Common myeloid progenitor, CD34-positive (primary cell): ENCODE results near the gene RANBP17.

Experiments
- CTCF ChIA-PET: fragments of 350-600 bp; sonication (Branson Sonifier 250); formaldehyde crosslinking; loops from one replicate; lab custom pipeline; 2021; ENCODE audit warnings: antibody characterized with exemption; lab: Charles Lee
- POLR2A ChIA-PET: fragments of 350-600 bp; sonication (Branson Sonifier 250); formaldehyde crosslinking; loops from one replicate; lab custom pipeline; 2021; ENCODE audit warnings: antibody characterized with exemption; lab: Charles Lee
- DNase-seq, 3 donors: peaks; one replicate each; pipeline versions ENCODE4 v3.0.0 to v3.0.0-alpha.2; 2013
- H3K27ac ChIP-seq, 2 experiments: 1 replicate in 1 of 2; 2 replicates in 1 of 2; pipeline ENCODE4 v1.7.0; 2013; ENCODE audit warnings: inconsistent platforms in 2 of 2, low read length in 2 of 2, mild to moderate bottlenecking in 2 of 2, low read depth in 1 of 2, moderate library complexity in 1 of 2; ENCODE audit not compliant: severe bottlenecking in 2 of 2, insufficient read depth in 1 of 2, poor library complexity in 1 of 2
- H3K27me3 ChIP-seq, 5 experiments: replicated peaks in 2 of 5; 1 replicate in 3 of 5; 2 replicates in 2 of 5; pipeline versions ENCODE4 v1.6.1 to v1.7.0; 2013; ENCODE audit warnings: low read length in 4 of 5, mild to moderate bottlenecking in 2 of 5, moderate library complexity in 2 of 5, inconsistent platforms in 1 of 5; ENCODE audit not compliant: insufficient read depth in 5 of 5, control insufficient read depth in 4 of 5
- H3K36me3 ChIP-seq, 4 experiments: 1 replicate in 2 of 4; 2 replicates in 2 of 4; pipeline versions ENCODE4 v1.6.1 to v1.7.0; 2013; ENCODE audit warnings: low read length in 3 of 4, control low read depth in 1 of 4, mild to moderate bottlenecking in 1 of 4; ENCODE audit not compliant: control insufficient read depth in 4 of 4, insufficient read depth in 4 of 4
- H3K4me1 ChIP-seq, 4 experiments: 1 replicate in 3 of 4; 2 replicates in 1 of 4; pipeline versions ENCODE4 v1.6.1 to v1.7.1; 2013; ENCODE audit warnings: low read length in 3 of 4, mild to moderate bottlenecking in 3 of 4, control low read depth in 1 of 4, inconsistent platforms in 1 of 4, moderate library complexity in 1 of 4; ENCODE audit not compliant: control insufficient read depth in 4 of 4, insufficient read depth in 4 of 4; ENCODE audit errors: control extremely low read depth in 1 of 4
- H3K4me3 ChIP-seq, 7 experiments: 1 replicate in 4 of 7; 2 replicates in 3 of 7; pipeline versions ENCODE4 v1.5.1 to v1.7.0; 2013; ENCODE audit warnings: mild to moderate bottlenecking in 7 of 7, low read length in 6 of 7, moderate library complexity in 6 of 7, inconsistent platforms in 2 of 7, low read depth in 2 of 7, control low read depth in 1 of 7; ENCODE audit not compliant: insufficient read depth in 4 of 7, control insufficient read depth in 1 of 7; ENCODE audit errors: extremely low read depth in 1 of 7
- H3K9me3 ChIP-seq, 5 experiments: 1 replicate in 4 of 5; 2 replicates in 1 of 5; pipeline versions ENCODE4 v1.6.1 to v1.7.1; 2013; ENCODE audit warnings: low read length in 4 of 5, mild to moderate bottlenecking in 2 of 5, inconsistent platforms in 1 of 5, low read depth in 1 of 5, moderate library complexity in 1 of 5; ENCODE audit not compliant: control insufficient read depth in 4 of 5, insufficient read depth in 2 of 5; ENCODE audit errors: control extremely low read depth in 1 of 5
- WGBS: methylation state at CpG from one replicate; pipeline ENCODE4 v1.1.5; 2013; ENCODE audit not compliant: insufficient coverage; 5-methylcytosine and 5-hydroxymethylcytosine counted together

The RANBP17 gene

GRCh38 chr5:171317230-171317629 is 455.4 kb downstream of the RANBP17 start:
- 18% methylated on average over 7 of the region's 11 CpGs for WGBS
- peaks cover 17 to 100% (median 59%) of the 10 kb centered on the region in 5 experiments for H3K27me3 ChIP-seq
- H3K36me3 ChIP-seq, result no peaks in the 10 kb centered on the region
- H3K4me3 ChIP-seq, result no peak overlapping the region
- CTCF ChIA-PET, result interaction anchor here (2.0 kb wide), 1 partner anchor 10 kb away, joined by 5 read pairs; no protein-coding TSS in a partner anchor
- no peak overlapping the region for H3K27ac ChIP-seq
- peaks cover 0 to 34% (median 24%) of the 10 kb centered on the region in 4 experiments for H3K4me1 ChIP-seq
- H3K9me3 ChIP-seq, result no peaks in the 10 kb centered on the region
- POLR2A ChIA-PET, result interaction anchor here (0.6 kb wide), 1 partner anchor 17 kb away, joined by 3 read pairs; no protein-coding TSS in a partner anchor
- DNase-seq, result no peak

GRCh38 chr5:171318026-171318425 is 456.2 kb downstream of the RANBP17 start:
- ChIA-PET POLR2A (no interaction called here), CTCF (interaction anchor here (2.6 kb wide), 1 partner anchor 15 kb away, joined by 5 read pairs; no protein-coding TSS in a partner anchor)

GRCh38 chr5:171321447-171321846 is 459.6 kb downstream of the RANBP17 start:
- Histone ChIP-seq H3K27ac (no peak overlapping the region), H3K4me3 (no peak overlapping the region), H3K4me1 (peaks cover 0 to 5% (median 2%) of the 10 kb centered on the region in 4 experiments), H3K36me3 (no peaks in the 10 kb centered on the region), H3K9me3 (no peaks in the 10 kb centered on the region), H3K27me3 (peaks cover 24 to 99% (median 56%) of the 10 kb centered on the region in 5 experiments)
- DNase-seq, result no peak
- ChIA-PET POLR2A (no interaction called here), CTCF (interaction anchor here (1.9 to 2.6 kb wide), 2 partner anchors 12 to 15 kb away, joined by 4 to 8 read pairs; no protein-coding TSS in a partner anchor)
- WGBS, result 86% methylated on average over 5 of the region's 7 CpGs

More at GRCh38 chr5:171318026-171318425, 456.2 kb downstream of the RANBP17 start:
- Histone ChIP-seq H3K4me3 (no peak overlapping the region), H3K4me1 (peaks cover 0 to 28% (median 18%) of the 10 kb centered on the region in 4 experiments), H3K27ac (no peak overlapping the region), H3K36me3 (no peaks in the 10 kb centered on the region), H3K9me3 (no peaks in the 10 kb centered on the region), H3K27me3 (peaks cover 24 to 100% (median 58%) of the 10 kb centered on the region in 5 experiments)
- DNase-seq, result no peak
- WGBS, result 5% methylated on average over 6 of the region's 9 CpGs

GRCh38 chr5:171322527-171322926 is 460.7 kb downstream of the RANBP17 start:
- Histone ChIP-seq H3K4me1 (no peaks in the 10 kb centered on the region), H3K36me3 (no peaks in the 10 kb centered on the region), H3K4me3 (no peak overlapping the region), H3K27me3 (peaks cover 17 to 99% (median 53%) of the 10 kb centered on the region in 5 experiments), H3K27ac (no peak overlapping the region), H3K9me3 (no peaks in the 10 kb centered on the region)
- ChIA-PET CTCF (interaction anchor here (0.9 to 2.3 kb wide), 3 partner anchors 13 to 19 kb away, joined by 3 to 5 read pairs (median 4); no protein-coding TSS in a partner anchor), POLR2A (no interaction called here)
- DNase-seq, result no peak
- WGBS, result 93% methylated on average over 3 of the region's 5 CpGs

- ChIA-PET POLR2A (no interaction called here), CTCF (interaction anchor here (0.9 to 2.3 kb wide), 4 partner anchors 10 to 19 kb away, joined by 3 to 5 read pairs (median 4); no protein-coding TSS in a partner anchor)
- no peak overlapping the region for H3K4me3 ChIP-seq
- no peaks in the 10 kb centered on the region for H3K36me3 ChIP-seq
- DNase-seq, result no peak
- H3K9me3 ChIP-seq, result no peaks in the 10 kb centered on the region
- no peak overlapping the region for H3K27ac ChIP-seq
- no peaks in the 10 kb centered on the region for H3K4me1 ChIP-seq
- WGBS, result 65% methylated on average over 2 of the region's 3 CpGs
- peaks cover 13 to 99% (median 53%) of the 10 kb centered on the region in 5 experiments for H3K27me3 ChIP-seq
Observed at GRCh38 chr5:171323007-171323406, 461.2 kb downstream of the RANBP17 start.

- Histone ChIP-seq H3K4me3 (no peak overlapping the region), H3K27me3 (peaks cover 7 to 98% (median 54%) of the 10 kb centered on the region in 5 experiments), H3K36me3 (no peaks in the 10 kb centered on the region), H3K4me1 (no peaks in the 10 kb centered on the region), H3K9me3 (no peaks in the 10 kb centered on the region), H3K27ac (no peak overlapping the region)
- ChIA-PET CTCF (interaction anchor here (0.7 to 2.3 kb wide), 5 partner anchors 9 to 118 kb away, joined by 3 to 5 read pairs (median 3); no protein-coding TSS in a partner anchor), POLR2A (no interaction called here)
- 28% methylated on average over 14 of the region's 20 CpGs for WGBS
- DNase-seq, result no peak
Observed at GRCh38 chr5:171323806-171324632, 462.2 kb downstream of the RANBP17 start.
